COLO668 (cell line): Measurements from ENCODE around the gene ZMYM2.

ENCODE experiments used
- DNase-seq: peaks from one replicate; lab custom pipeline; 2025; ENCODE audit not compliant: unreplicated experiment; lab: John Stamatoyannopoulos, UW

The ZMYM2 gene

GRCh38 chr13:20044086-20044485 is 85.6 kb downstream of the ZMYM2 start:
- DNase-seq: no peak

- DNase-seq: no peak
Observed at GRCh38 chr13:20045950-20046548, 87.5 kb downstream of the ZMYM2 start.

- no peak for DNase-seq
Observed at GRCh38 chr13:20049558-20050473, 91.3 kb downstream of the ZMYM2 start.

- DNase-seq: no peak
Observed at GRCh38 chr13:20051366-20051765, 92.8 kb downstream of the ZMYM2 start.

DNA sequence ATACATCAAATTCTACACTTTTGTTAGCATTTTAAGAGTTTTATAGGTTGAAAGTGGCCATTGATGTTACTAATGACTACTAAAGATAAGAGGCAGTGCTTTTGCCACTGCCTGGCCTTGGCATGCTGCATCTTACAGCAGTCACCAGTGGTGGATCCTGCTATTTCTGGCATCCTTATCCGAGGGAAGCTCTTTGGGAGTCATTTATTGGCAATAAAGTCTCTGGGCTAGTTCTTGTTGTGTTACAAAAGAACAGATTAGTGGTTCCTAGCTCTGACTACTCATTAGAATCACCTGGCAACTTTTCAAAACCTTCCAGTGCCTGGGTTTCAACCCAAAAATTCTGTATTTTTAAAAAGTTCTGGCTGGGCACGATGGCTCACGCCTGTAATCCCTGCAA is 94.5 kb downstream of the ZMYM2 start:
- no peak for DNase-seq

- no peak for DNase-seq
Observed at GRCh38 chr13:20053891-20054290, 95.4 kb downstream of the ZMYM2 start.

DNA sequence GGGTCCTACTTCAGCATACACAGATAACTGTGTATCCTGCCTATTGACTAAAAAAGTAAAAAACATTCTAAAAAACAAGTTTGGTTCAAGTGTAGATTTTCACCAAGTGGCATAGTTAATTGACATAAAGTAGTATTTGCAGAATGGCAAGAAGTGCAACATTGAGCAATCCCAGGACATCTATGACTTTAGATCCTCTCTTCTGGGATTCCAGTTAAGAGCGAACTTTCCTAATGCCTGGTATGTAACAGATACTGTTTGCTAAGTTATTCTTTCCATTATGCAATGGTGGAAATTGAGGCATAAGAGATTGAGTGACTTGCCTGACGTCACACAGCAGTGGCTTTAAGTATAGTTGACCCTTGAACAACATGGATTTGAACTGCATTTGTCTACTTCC is 96.1 kb downstream of the ZMYM2 start:
- DNase-seq: no peak

- no peak for DNase-seq
Observed at GRCh38 chr13:20057214-20057613, 98.7 kb downstream of the ZMYM2 start.

- DNase-seq: no peak
Observed at GRCh38 chr13:20057963-20058362, 99.4 kb downstream of the ZMYM2 start.

GRCh38 chr13:20058476-20058875 is 99.9 kb downstream of the ZMYM2 start:
- no peak for DNase-seq

DNA sequence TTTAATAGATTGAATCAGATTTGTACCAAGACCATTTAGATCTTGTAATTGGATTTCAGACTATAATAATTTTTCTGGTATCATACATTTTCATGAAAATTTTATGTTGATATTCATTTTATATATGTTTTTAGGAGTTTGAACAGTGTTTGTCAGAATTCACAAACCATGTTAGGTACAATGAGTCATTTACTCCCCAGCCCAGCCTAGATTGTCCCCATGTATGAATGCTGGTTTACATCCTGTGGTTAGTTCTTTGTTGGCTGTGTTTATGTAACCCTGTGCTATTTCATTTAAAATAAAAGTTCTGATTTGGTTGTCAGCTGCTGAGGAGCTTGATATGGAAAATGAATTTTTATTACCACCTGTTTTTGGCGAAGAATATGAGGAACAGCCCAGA is 105.6 kb downstream of the ZMYM2 start:
- DNase-seq: no peak

DNA sequence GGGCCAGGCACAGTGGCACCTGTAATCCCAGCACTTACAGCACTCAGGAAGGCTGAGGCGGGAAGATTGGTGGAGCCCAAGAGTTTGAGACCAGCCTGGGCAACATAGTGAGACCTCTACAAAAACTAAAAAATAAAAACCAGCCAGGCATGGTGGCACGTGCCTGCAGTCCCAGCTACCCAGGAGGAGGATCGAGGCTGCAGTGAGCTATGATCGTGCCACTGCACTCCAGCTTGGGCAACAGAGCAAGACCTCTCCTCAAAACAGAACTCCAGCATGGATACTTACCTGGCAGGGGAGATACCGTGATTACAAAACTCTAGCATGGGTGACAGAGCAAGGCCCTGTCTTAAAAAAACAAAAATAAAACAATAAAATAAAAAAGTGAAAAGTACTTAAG is 107.0 kb downstream of the ZMYM2 start:
- DNase-seq: no peak

- no peak for DNase-seq
Observed at GRCh38 chr13:20069956-20070355, 111.4 kb downstream of the ZMYM2 start.

- no peak for DNase-seq
Observed at GRCh38 chr13:20073775-20074174, 115.2 kb downstream of the ZMYM2 start.

DNA sequence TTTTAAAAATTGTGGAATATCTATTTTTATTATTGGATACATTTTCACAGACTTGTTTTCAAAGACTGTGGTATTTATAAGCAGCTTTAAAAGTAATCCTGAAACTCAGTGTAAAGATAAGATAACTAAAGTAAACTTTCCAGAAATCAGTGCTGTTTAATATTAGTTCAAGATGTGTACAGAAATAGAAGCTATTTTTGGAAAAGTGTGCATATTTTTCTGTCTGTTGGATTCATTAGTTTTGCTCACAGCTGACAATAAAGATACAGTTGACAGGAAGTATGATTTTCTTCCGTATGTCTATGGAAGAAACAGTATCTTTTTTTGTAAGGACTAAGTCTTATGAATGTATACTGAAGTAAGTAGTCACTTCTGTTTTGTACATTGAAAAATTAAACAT is 116.4 kb downstream of the ZMYM2 start:
- DNase-seq: no peak

DNA sequence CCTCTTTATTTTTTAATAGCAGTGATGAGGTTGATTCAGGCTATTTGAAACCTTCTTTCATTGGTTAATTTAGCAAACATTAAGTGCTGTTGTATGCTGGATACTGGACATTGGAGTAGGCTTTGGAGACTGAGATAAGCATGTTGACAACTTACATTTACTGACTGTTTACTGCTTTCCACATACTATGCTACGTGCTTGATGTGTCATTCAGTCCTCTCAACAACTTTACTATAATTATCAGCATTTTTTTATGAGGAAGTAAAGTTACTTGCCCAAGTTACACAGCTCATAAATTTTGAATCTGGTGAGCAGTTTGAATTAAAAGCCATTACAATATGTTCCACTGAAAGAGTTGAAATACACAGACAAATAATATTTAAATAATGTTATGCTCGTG is 118.6 kb downstream of the ZMYM2 start:
- DNase-seq: no peak

- DNase-seq: no peak
Observed at GRCh38 chr13:20080377-20081164, 122.0 kb downstream of the ZMYM2 start.

GRCh38 chr13:20090349-20090748 is 131.8 kb downstream of the ZMYM2 start:
- no peak for DNase-seq

- no peak for DNase-seq
Observed at GRCh38 chr13:20093951-20094350, 135.4 kb downstream of the ZMYM2 start.

- DNase-seq: no peak
Observed at GRCh38 chr13:20099319-20099718, 140.8 kb downstream of the ZMYM2 start.

GRCh38 chr13:20101467-20102316 is 143.2 kb downstream of the ZMYM2 start:
- DNase-seq: no peak
